NCI-H774 (cell line): Measurements from ENCODE around the gene JAML.
A peak's percentile ranks its signal among the peaks of the same experiment; 100 is the strongest.

Experiments
- DNase-seq: peaks from one replicate; lab custom pipeline; 2025; lab: John Stamatoyannopoulos, UW

Gene JAML

GRCh38 chr11:118168316-118168715 lies 56.5 kb downstream of the JAML start:
- no peak for DNase-seq

GRCh38 chr11:118167906-118168305 lies 56.9 kb downstream of the JAML start:
- no peak for DNase-seq

- DNase-seq: no peak
These were observed 57.6 kb downstream of the JAML start for GRCh38 chr11:118167253-118167652.

GRCh38 chr11:118166641-118167040 lies 58.2 kb downstream of the JAML start:
- DNase-seq: no peak

- no peak for DNase-seq
These were observed 59.9 kb downstream of the JAML start for GRCh38 chr11:118164885-118165284.

GRCh38 chr11:118163494-118163893 lies 61.3 kb downstream of the JAML start:
- no peak for DNase-seq

- DNase-seq: no peak
These were observed 62.0 kb downstream of the JAML start for GRCh38 chr11:118162846-118163245.

- no peak for DNase-seq
These were observed 63.0 kb downstream of the JAML start for GRCh38 chr11:118161786-118162185.

GRCh38 chr11:118157186-118157895 lies 67.5 kb downstream of the JAML start:
- DNase-seq: no peak

GRCh38 chr11:118156531-118157185 lies 68.2 kb downstream of the JAML start:
- DNase-seq: no peak

- DNase-seq: no peak
These were observed 68.9 kb downstream of the JAML start for GRCh38 chr11:118155776-118156530.

GRCh38 chr11:118154641-118155040 lies 70.2 kb downstream of the JAML start:
- no peak for DNase-seq

- DNase-seq: no peak
These were observed 70.8 kb downstream of the JAML start for GRCh38 chr11:118153976-118154375.

GRCh38 chr11:118153516-118153915 lies 71.3 kb downstream of the JAML start:
- no peak for DNase-seq

- peak; percentile 30 for DNase-seq
These were observed 72.0 kb downstream of the JAML start, which contains the start of gene SCN4B for GRCh38 chr11:118152552-118153471. Gene SCN4B, minus strand, starts transcription at chr11:118152823. Its CDS starts 150 bp downstream, at chr11:118152673.

GRCh38 chr11:118152020-118152551 lies 72.7 kb downstream of the JAML start:
- no peak for DNase-seq

GRCh38 chr11:118151431-118151830 lies 73.4 kb downstream of the JAML start:
- no peak for DNase-seq

GRCh38 chr11:118149493-118149892 lies 75.3 kb downstream of the JAML start:
- DNase-seq: no peak

- DNase-seq: no peak
These were observed 76.0 kb downstream of the JAML start for GRCh38 chr11:118148856-118149255.

- DNase-seq: no peak
These were observed 76.6 kb downstream of the JAML start for GRCh38 chr11:118148240-118148639.

GRCh38 chr11:118147502-118147901 lies 77.3 kb downstream of the JAML start:
- DNase-seq: no peak

GRCh38 chr11:118146554-118146953 lies 78.3 kb downstream of the JAML start:
- no peak for DNase-seq
